K562 (cell line): Measurements from ENCODE around the gene HYPK. TPM values are rescaled to one million over a fixed set of nuclear protein-coding genes. Genes with fewer than 3 reads are reported as not detected.

Experiments used
- ATAC-seq: fragments of 200-7000 bp; cut with Tn5 transposase; 3 replicates; pipeline ENCODE4 v1.9.1; 2020; ENCODE audit warnings: moderate library complexity
- BruUV-seq: library from RNA; stranded (reverse); fragments of 400-500 nt; replicated peaks from 2 replicates; lab custom pipeline; 2021; lab: Mats Ljungman, UMichigan
- CTCF ChIA-PET: fragments of 300-600 bp; formaldehyde crosslinking; extraction: SDS; loops from one replicate; lab custom pipeline; 2021; ENCODE audit warnings: low intra/inter-chr PET ratio; lab: Yijun Ruan, JAX
- POLR2A ChIA-PET: fragments of 300-600, 350-650 bp; sonication (Branson Sonifier 250); formaldehyde crosslinking; extraction: SDS; loops from one replicate; lab custom pipeline; 2021; ENCODE audit warnings: antibody characterized with exemption, inconsistent platforms; lab: Yijun Ruan, JAX
- DNase-seq, 4 experiments: peaks; one replicate each; pipeline versions ENCODE4 v3.0.0 to v3.0.0-alpha.2; 2011 to 2018; ENCODE audit warnings: low spot score in 3 of 4, mixed read lengths in 3 of 4; ENCODE audit errors: extremely low read depth in 1 of 4
- FAIRE-seq: peaks from 2 replicates; lab custom pipeline; 2011; peaks lifted over from hg19 to GRCh38; lab: Jason Lieb, UNC
- H2AFZ ChIP-seq: 2 replicates; pipeline ENCODE4 v1.6.0; 2011; ENCODE audit warnings: low read depth, low read length, control low read depth, inconsistent platforms
- H3K27ac ChIP-seq: fragments of 200-600 bp; 3 replicates; pipeline ENCODE4 v1.8.0; 2011; ENCODE audit warnings: low read depth, mild to moderate bottlenecking, control low read depth, inconsistent platforms, low read length, moderate library complexity, mixed read lengths; ENCODE audit errors: extremely low read depth
- H3K27me3 ChIP-seq, 2 experiments: fragments of 300-600 bp in 1 of 2; 2 replicates in 1 of 2; 3 replicates in 1 of 2; pipeline versions ENCODE4 v1.6.0 to v1.8.0; 2011; ENCODE audit warnings: inconsistent platforms in 2 of 2, low read length in 2 of 2, mild to moderate bottlenecking in 1 of 2, mixed read lengths in 1 of 2, moderate library complexity in 1 of 2; ENCODE audit not compliant: control insufficient read depth in 2 of 2, insufficient read depth in 2 of 2
- H3K36me3 ChIP-seq: fragments of 300-600 bp; 3 replicates; pipeline ENCODE4 v1.8.0; 2011; ENCODE audit warnings: mild to moderate bottlenecking, low read length, inconsistent platforms; ENCODE audit not compliant: control insufficient read depth, insufficient read depth
- H3K4me1 ChIP-seq, 2 experiments: fragments of 200-600 bp in 1 of 2; replicated peaks in 1 of 2; 2 replicates in 1 of 2; 3 replicates in 1 of 2; pipeline versions ENCODE4 v1.5.1 to v1.8.0; 2011; ENCODE audit warnings: inconsistent platforms in 2 of 2, low read length in 2 of 2, mild to moderate bottlenecking in 1 of 2, mixed read lengths in 1 of 2, moderate library complexity in 1 of 2; ENCODE audit not compliant: control insufficient read depth in 2 of 2, insufficient read depth in 2 of 2
- H3K4me2 ChIP-seq: 2 replicates; pipeline ENCODE4 v1.6.1; 2011; ENCODE audit warnings: low read length, control low read depth, inconsistent platforms, mixed read lengths; ENCODE audit not compliant: insufficient read depth
- H3K4me3 ChIP-seq: fragments of 200-600 bp; sonication (generic), shearing (Covaris generic); 2 replicates; pipeline ENCODE4 v1.5.1; 2016; ENCODE audit warnings: control low read depth, inconsistent platforms
- H3K79me2 ChIP-seq: fragments of 200-600 bp; 3 replicates; pipeline ENCODE4 v1.8.0; 2011; ENCODE audit warnings: low read length, inconsistent platforms; ENCODE audit not compliant: control insufficient read depth, insufficient read depth
- H3K9ac ChIP-seq, 2 experiments: 2 replicates each; pipeline versions ENCODE4 v1.6.0 to v1.6.1; 2011; ENCODE audit warnings: low read depth in 2 of 2, low read length in 2 of 2, control low read depth in 1 of 2, inconsistent platforms in 1 of 2, mild to moderate bottlenecking in 1 of 2, mixed read lengths in 1 of 2; ENCODE audit not compliant: insufficient read depth in 1 of 2
- H3K9me1 ChIP-seq: one replicate; pipeline ENCODE4 v1.6.0; 2011; ENCODE audit warnings: inconsistent platforms, mild to moderate bottlenecking, low read length, moderate library complexity; ENCODE audit not compliant: control insufficient read depth, insufficient read depth
- H3K9me3 ChIP-seq: replicated peaks from 2 replicates; pipeline ENCODE4 v1.5.1; 2011; ENCODE audit warnings: low read depth, low read length, inconsistent platforms; ENCODE audit not compliant: control insufficient read depth, insufficient read depth
- H4K20me1 ChIP-seq: replicated peaks from 2 replicates; pipeline ENCODE4 v1.6.1; 2011; ENCODE audit warnings: low read length, inconsistent platforms, mixed read lengths; ENCODE audit not compliant: control insufficient read depth, insufficient read depth
- CTCF ChIP-seq, 3 experiments: IDR thresholded peaks in 2 of 3; conservative IDR thresholded peaks in 1 of 3; 2 replicates each; pipeline ENCODE4 v1.5.1; 2011 to 2012; ENCODE audit warnings: low read length in 3 of 3, mild to moderate bottlenecking in 3 of 3, control low read depth in 2 of 3, improper control_type of control experiment in 1 of 3, inconsistent platforms in 1 of 3, low read depth in 1 of 3, mixed read lengths in 1 of 3, moderate library complexity in 1 of 3; ENCODE audit not compliant: insufficient read depth in 2 of 3
- E2F8 ChIP-seq: fragments of 450-650 bp; IDR thresholded peaks from 2 replicates; pipeline ENCODE4 v1.7.1; 2018; ENCODE audit warnings: mild to moderate bottlenecking, low read depth; ENCODE audit not compliant: partially characterized antibody
- REST ChIP-seq, 2 experiments: fragments of 450-650 bp; formaldehyde crosslinking in 1 of 2; IDR thresholded peaks; 2 replicates each; pipeline versions ENCODE4 v1.4.0 to v1.6.1; 2014 to 2020; ENCODE audit warnings: mild to moderate bottlenecking in 2 of 2, borderline replicate concordance in 1 of 2, low read depth in 1 of 2
- SIX5 ChIP-seq, 2 experiments: IDR thresholded peaks; 2 replicates each; pipeline ENCODE4 v1.6.1; 2011; ENCODE audit warnings: low read length in 2 of 2, borderline replicate concordance in 1 of 2, low read depth in 1 of 2, mild to moderate bottlenecking in 1 of 2, moderate library complexity in 1 of 2; ENCODE audit not compliant: insufficient read depth in 1 of 2
- WGBS: fragments of 100-300 bp; shearing (Covaris generic); methylation state at CpG from one replicate; pipeline ENCODE4 v1.1.6; 2016; ENCODE audit warnings: low coverage, mixed read lengths; ENCODE audit not compliant: insufficient coverage; ENCODE audit errors: missing lambda C conversion rate; 5-methylcytosine and 5-hydroxymethylcytosine counted together
- in situ Hi-C: fragments of 300-500 bp; cut with MboI; formaldehyde crosslinking; loops from 4 replicates; pipeline ENCODE4 v1.15.0; 2018; ENCODE audit warnings: inconsistent platforms, mixed read lengths
- intact Hi-C: fragments of 100-400 bp; cut with micrococcal nuclease; formaldehyde crosslinking; loops from 2 replicates; pipeline ENCODE4 v1.14.2; 2022
- polyA plus RNA-seq, 8 experiments: library from polyadenylated mRNA; depleted of rRNA in 4 of 8; stranded (reverse) in 5 of 8; unstranded in 3 of 8; fragments of >200 nt; fragmentation: Nextera tagmentation in 2 of 8; fragmentation: Illumina TruSeq in 1 of 8; extraction: Ambion mirVana in 2 of 8; extraction: Trizol in 1 of 8; gene quantifications; 2 replicates each; pipeline versions ENCODE4 v1.2.1 to v1.2.3, GENCODE V29; 2011 to 2014; ENCODE audit warnings: inconsistent platforms in 1 of 8, missing spikeins in 1 of 8
- total RNA-seq, 7 experiments: library from RNA; depleted of rRNA in 6 of 7; stranded (reverse); fragments of >200 nt in 6 of 7; fragmentation: Illumina TruSeq in 2 of 7; extraction: Trizol in 2 of 7; gene quantifications; 2 replicates each; pipeline versions ENCODE4 v1.2.1 to v1.2.3, GENCODE V29; 2011 to 2021; ENCODE audit warnings: low replicate concordance in 1 of 7

The HYPK gene
- total and polyA plus RNA-seq, 9 of the 15 experiments (the other 6 are each of a cell fraction or from before 2014, with no cell fraction given): 7.2 to 28.0 (median 21.1) TPM

GRCh38 chr15:43775411-43775965 is 24.9 kb upstream of the HYPK start:
- no peak overlapping the region for H2AFZ ChIP-seq
- DNase-seq (peak in 1 of 4 experiments; percentile 40), ATAC-seq (peak; percentile 32; the same call in 2 of the 3 replicates), FAIRE-seq (no peak)
- WGBS: 90% methylated on average over 1 of the region's 1 CpG
- H3K4me2 ChIP-seq: peak overlapping the region; percentile 75; the same call in 1 of the 2 replicates
- no peaks in the 10 kb centered on the region for H3K79me2 ChIP-seq
- no peaks in the 10 kb centered on the region; the same call in 1 of the 2 replicates for H4K20me1 ChIP-seq
- ChIA-PET CTCF (no interaction called here), POLR2A (interaction anchor here (0.6 to 3.2 kb wide), 4 partner anchors 10 to 21 kb away, joined by 4 to 12 read pairs (median 8); no protein-coding TSS in a partner anchor)
- no peak overlapping the region for H3K4me3 ChIP-seq
- no peak overlapping the region for H3K27ac ChIP-seq
- H3K4me1 ChIP-seq: peaks cover 3 to 19% of the 10 kb centered on the region in 2 experiments; a peak in 4 of 5 replicates
- BruUV-seq: TSS peak; percentile 57
- no peaks in the 10 kb centered on the region for H3K9me1 ChIP-seq
- H3K36me3 ChIP-seq: peaks cover 36% of the 10 kb centered on the region
- intact Hi-C loops: no loop called here
- in situ Hi-C loops: no loop called here
- H3K27me3 ChIP-seq: no peaks in the 10 kb centered on the region
- H3K9ac ChIP-seq: no peak overlapping the region
- no peaks in the 10 kb centered on the region for H3K9me3 ChIP-seq
- TF ChIP-seq SIX5 (IDR thresholded peaks at IDR 0.05; ENCODE audit: borderline replicate concordance in 1 of 2, insufficient read depth in 1 of 2, low read depth in 1 of 2, low read length in 2 of 2) (no peak), E2F8 (no peak), CTCF (IDR thresholded peaks at IDR 0.05 in 2 of 3, conservative IDR thresholded peaks at IDR 0.05 in 1 of 3; ENCODE audit: insufficient read depth in 2 of 3, low read depth in 1 of 3, low read length in 3 of 3) (peak; percentile 44 to 54 (median 46); a peak in 4 of 6 replicates), REST (IDR thresholded peaks at IDR 0.05; ENCODE audit: borderline replicate concordance) (peak; percentile 18; the same call in 1 of the 2 replicates), REST (CRISPR knock-in tag; IDR thresholded peaks at IDR 0.05; ENCODE audit: low read depth) (no peak)
